ENCODE data around the gene SDS.

Gene SDS

DNA sequence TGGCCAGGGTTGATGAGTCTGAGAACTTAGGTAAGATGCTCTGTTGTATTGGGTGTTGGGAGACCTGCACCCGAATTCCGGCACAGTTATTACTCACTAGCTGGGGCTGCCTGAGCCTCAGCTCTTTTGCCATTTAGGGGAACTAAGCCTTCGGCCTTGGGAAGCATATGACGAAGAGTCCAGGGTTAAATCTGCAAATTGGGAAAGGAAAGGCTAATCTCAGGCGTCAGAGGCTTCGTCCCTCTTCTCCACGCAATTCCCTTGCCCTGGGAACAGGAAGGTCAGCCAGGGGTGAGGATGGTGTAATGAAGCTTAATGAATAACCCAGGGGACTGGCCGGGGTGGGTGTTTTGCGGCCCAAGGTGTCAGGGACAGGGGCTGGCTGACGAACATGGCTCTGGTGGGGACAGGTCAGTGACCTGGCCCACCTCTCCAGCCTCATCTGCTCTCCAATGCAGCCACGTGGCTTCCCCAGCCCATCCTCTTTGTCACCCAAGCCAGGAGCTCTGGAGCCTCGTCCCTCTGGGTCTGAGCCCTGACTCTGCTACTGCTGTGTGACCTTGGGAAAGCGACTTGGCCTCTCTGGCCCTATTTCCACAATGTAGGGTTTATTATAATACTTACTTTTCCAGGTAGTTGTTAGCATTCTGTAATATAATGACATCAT, 14.7 kb upstream of the SDS start:
- TF ChIP-seq GATA3 (IDR thresholded peaks at IDR 0.05; ENCODE audit: low read depth, low read length), result no peak
- TF ChIP-seq GATA2 (IDR thresholded peaks at IDR 0.05; ENCODE audit: low read depth, low read length), result no peak

DNA sequence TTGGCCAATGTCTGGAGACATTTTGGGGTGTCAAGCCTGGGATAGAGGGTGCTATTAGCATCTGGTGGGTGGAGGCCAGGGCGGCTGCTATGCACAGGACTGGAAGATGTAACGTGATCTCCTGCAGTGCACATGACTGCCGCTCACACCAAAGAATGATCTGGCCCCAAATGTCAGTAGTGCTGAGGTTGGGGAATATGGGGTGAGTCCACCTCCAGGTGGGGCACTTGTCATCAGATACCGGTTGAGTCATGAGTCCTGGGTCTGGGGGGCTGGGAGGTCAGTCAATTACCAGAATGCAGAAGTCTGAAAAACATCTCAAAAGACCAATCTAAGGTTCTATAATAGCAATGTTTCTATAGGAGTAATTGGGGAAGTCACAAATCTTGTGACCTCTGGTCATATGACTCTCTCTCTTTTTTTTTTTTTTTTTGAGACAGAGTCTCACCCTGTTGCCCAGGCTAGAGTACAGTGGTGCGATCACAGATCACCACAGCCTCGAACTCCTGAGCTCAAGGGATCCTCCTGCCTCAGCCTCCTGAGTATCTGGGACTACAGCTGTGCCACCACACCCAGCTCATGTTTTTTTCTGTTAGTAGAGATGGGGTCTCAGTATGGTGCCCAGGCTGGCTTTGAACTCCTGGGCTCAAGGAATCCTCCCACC, 12.5 kb upstream of the SDS start:
- TF ChIP-seq GATA3 (IDR thresholded peaks at IDR 0.05; ENCODE audit: low read depth, low read length) (no peak), GATA2 (IDR thresholded peaks at IDR 0.05; ENCODE audit: low read depth, low read length) (no peak)

- TF ChIP-seq GATA2 (IDR thresholded peaks at IDR 0.05; ENCODE audit: low read depth, low read length), result no peak
- TF ChIP-seq GATA3 (IDR thresholded peaks at IDR 0.05; ENCODE audit: low read depth, low read length), result no peak
Observed at GRCh38 chr12:113414519-113415038, 10.9 kb upstream of the SDS start.

GRCh38 chr12:113413488-113413939, 9.8 kb upstream of the SDS start:
- no peak for TF ChIP-seq GATA2 (IDR thresholded peaks at IDR 0.05; ENCODE audit: low read depth, low read length)
- TF ChIP-seq GATA3 (IDR thresholded peaks at IDR 0.05; ENCODE audit: low read depth, low read length), result no peak

- TF ChIP-seq GATA3 (IDR thresholded peaks at IDR 0.05; ENCODE audit: low read depth, low read length) (no peak), GATA2 (IDR thresholded peaks at IDR 0.05; ENCODE audit: low read depth, low read length) (no peak)
Observed at GRCh38 chr12:113409462-113410124, 5.9 kb upstream of the SDS start.

DNA sequence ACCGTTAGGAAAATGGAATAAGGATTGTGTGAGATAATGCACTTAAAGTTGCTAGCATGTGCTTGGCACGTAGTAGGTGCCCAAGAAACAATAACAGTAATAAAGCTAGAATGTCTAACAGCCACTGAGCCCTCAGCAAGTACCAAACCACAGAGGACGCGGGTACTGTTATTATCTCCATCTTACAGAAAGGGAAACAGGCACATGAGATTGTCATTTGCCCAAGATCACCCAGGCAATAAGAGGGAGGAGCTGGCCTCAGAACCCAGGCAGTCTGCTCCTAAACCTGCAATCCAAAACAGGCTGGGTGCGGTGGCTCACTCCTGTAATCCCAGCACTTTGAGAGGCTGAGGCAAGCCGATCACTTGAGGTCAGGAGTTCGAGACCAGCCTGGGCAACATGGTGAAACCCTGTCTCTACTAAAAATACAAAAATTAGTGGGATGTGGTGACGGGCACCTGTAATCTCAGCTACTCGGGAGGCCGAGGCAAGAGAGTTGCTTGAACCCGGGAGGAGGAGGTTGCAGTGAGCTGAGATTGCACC, 5.1 kb upstream of the SDS start:
- TF ChIP-seq GATA2 (IDR thresholded peaks at IDR 0.05; ENCODE audit: low read depth, low read length) (no peak), GATA3 (IDR thresholded peaks at IDR 0.05; ENCODE audit: low read depth, low read length) (no peak)

DNA sequence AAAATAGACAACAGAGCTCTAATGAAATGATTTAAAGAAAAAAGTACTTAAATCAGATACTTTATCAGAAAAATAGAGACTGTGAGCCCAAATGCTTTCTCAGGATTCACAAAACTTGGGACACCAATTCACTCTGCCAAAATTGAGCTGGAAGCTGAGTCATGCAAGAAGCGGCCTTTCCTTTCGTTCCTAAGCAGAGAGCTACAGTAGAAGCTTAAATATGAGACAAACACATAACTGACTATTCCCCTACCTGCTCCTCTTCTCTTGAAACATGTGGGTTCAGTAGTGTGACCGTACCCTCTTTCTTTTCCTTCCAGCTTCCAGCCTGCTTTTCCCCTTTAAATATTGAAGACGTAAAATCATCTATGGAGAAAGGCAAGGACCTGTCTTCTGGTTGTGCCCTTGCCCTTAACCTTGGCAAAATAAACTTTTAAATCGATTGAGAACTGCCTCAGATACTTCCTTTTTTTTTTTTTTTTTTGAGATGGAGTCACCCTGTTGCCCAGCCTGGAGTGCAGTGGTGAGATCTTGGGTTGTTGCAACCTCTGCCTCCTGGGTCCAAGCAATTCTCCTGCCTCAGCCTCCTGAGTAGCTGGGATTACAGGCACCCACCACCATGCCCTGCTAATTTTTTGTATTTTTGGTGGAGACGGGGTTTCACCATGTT, 4.4 kb upstream of the SDS start:
- TF ChIP-seq GATA2 (IDR thresholded peaks at IDR 0.05; ENCODE audit: low read depth, low read length) (no peak), GATA3 (IDR thresholded peaks at IDR 0.05; ENCODE audit: low read depth, low read length) (no peak)

DNA sequence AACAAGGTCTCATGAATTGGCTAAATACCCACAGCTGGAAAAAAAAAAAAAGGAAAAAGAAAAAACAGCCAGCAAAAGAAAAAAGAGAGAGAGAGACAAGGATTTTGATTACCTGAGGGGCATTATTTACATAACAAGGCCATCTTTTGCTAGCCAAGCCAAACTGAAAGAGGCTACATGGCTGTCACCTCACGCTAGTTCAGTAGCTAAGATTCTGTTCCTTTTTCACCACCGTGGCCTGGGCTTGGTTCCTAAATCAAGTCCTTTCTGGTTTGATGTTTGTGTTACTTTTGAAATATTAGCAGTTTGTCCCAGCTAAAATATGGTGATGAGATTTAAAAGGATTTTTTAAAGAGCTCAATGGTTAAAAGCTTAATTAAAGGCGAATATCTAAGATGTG, 2.0 kb upstream of the SDS start:
- TF ChIP-seq GATA3 (IDR thresholded peaks at IDR 0.05; ENCODE audit: low read depth, low read length), result no peak
- no peak for TF ChIP-seq GATA2 (IDR thresholded peaks at IDR 0.05; ENCODE audit: low read depth, low read length)

- TF ChIP-seq GATA3 (IDR thresholded peaks at IDR 0.05; ENCODE audit: low read depth, low read length) (no peak), GATA2 (IDR thresholded peaks at IDR 0.05; ENCODE audit: low read depth, low read length) (no peak)
Observed at GRCh38 chr12:113402586-113403260, 964 bp downstream of the SDS start.

DNA sequence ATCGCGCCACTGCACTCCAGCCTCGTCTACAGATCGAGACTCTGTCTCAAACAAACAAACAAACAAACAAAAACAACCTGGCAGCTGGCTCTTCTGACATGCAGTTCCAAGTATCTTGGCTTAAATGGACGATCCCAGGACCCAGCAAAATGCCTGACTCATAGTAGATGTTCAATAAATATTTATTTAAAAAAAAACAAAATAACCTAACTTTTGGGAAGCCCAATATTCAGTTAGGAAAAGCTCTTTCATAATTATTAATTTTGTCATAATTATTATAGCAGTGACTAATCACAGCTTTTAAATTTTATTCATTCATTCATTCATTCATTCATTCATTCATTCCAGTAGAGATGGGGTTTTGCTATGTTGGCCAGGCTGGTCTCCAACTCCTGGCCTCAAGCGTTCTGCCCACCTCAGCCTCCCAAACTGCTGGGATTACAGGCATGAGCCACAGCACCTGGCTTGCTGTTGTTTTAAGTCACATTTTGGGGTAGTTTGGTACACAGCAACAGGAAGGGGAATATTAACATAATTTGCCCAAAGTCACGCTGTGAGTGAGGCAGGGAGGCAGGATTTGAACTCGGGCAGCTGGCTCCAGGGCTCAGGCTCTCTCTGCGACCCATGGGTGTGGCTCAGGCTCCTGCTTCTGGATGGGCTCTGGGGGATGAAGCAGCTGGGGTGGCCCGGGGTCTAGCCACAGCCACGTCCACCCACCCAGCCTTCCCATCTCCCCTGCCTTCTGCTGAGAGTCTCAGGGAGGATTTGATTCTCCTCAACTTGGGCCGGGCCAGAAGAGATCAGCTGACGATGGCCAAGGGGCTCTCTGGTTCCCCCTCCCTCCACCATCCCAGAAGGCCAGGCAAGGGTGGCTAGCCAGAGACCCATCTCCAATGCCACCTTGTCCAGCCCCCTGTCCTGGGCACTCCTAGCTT, 2.4 kb downstream of the SDS start:
- TF ChIP-seq GATA3 (IDR thresholded peaks at IDR 0.05; ENCODE audit: low read depth, low read length) (no peak), GATA2 (IDR thresholded peaks at IDR 0.05; ENCODE audit: low read depth, low read length) (no peak)

- no peak for TF ChIP-seq GATA3 (IDR thresholded peaks at IDR 0.05; ENCODE audit: low read depth, low read length)
- TF ChIP-seq GATA2 (IDR thresholded peaks at IDR 0.05; ENCODE audit: low read depth, low read length), result no peak
Observed at GRCh38 chr12:113400362-113400761, 3.3 kb downstream of the SDS start.

GRCh38 chr12:113399490-113399889, 4.2 kb downstream of the SDS start:
- TF ChIP-seq GATA3 (IDR thresholded peaks at IDR 0.05; ENCODE audit: low read depth, low read length) (no peak), GATA2 (IDR thresholded peaks at IDR 0.05; ENCODE audit: low read depth, low read length) (no peak)

Data from SH-SY5Y (cell line).